H1 (cell line): Measurements from ENCODE around the gene RTKN2. TPM values are rescaled to one million over a fixed set of nuclear protein-coding genes. Genes with fewer than 3 reads are reported as not detected.

Experiments used
- BCL11A ChIP-seq, 2 experiments: IDR thresholded peaks; one replicate each; pipeline ENCODE4 v1.6.1; 2011; ENCODE audit warnings: low read depth in 2 of 2, low read length in 2 of 2, mild to moderate bottlenecking in 2 of 2
- CHD1 ChIP-seq: IDR thresholded peaks from 2 replicates; pipeline ENCODE4 v1.6.1; 2012; ENCODE audit warnings: low read depth, low read length, improper control_type of control experiment
- HDAC2 ChIP-seq, 2 experiments: fragments of 300-600 bp in 1 of 2; sonication (generic) in 1 of 2; IDR thresholded peaks; 2 replicates each; pipeline ENCODE4 v1.6.1; 2011 to 2012; ENCODE audit warnings: low read depth in 2 of 2, low read length in 2 of 2, mild to moderate bottlenecking in 2 of 2, moderate library complexity in 2 of 2, borderline replicate concordance in 1 of 2, inconsistent platforms in 1 of 2
- KDM5A ChIP-seq: fragments of 200-600 bp; IDR thresholded peaks from 2 replicates; pipeline ENCODE4 v1.7.1; 2012; ENCODE audit warnings: mild to moderate bottlenecking, low read length, inconsistent platforms, mixed read lengths
- POLR2AphosphoS5 ChIP-seq: IDR thresholded peaks from 2 replicates; pipeline ENCODE4 v1.6.1; 2011; ENCODE audit warnings: low read depth, low read length
- YY1 ChIP-seq: IDR thresholded peaks from 2 replicates; pipeline ENCODE4 v1.6.1; 2011; ENCODE audit warnings: low read depth, mild to moderate bottlenecking, low read length
- polyA plus RNA-seq, 7 experiments: library from polyadenylated mRNA; depleted of rRNA in 3 of 7; stranded (reverse) in 5 of 7; unstranded in 2 of 7; fragments of >200 nt in 5 of 7; fragments of 200-250 nt in 2 of 7; gene quantifications; 1 replicate in 5 of 7; 2 replicates in 1 of 7; 4 replicates in 1 of 7; pipeline versions ENCODE4 v1.2.1 to v1.2.3, GENCODE V29; 2011 to 2013; ENCODE audit warnings: missing spikeins in 2 of 7, mixed read lengths in 2 of 7
- total RNA-seq: library from RNA; stranded (reverse); fragmentation: NEBNext Ultra II Directional; extraction: Animal tissue kit (Norgen Biotek cat#: 25700); gene quantifications from 2 replicates; pipeline ENCODE4 v1.2.1, GENCODE V29; 2021

Gene RTKN2
- total and polyA plus RNA-seq, 2 of the 8 experiments (the other 6 are each of a cell fraction or from before 2014, with no cell fraction given), result 5.1 to 24.6 TPM

DNA sequence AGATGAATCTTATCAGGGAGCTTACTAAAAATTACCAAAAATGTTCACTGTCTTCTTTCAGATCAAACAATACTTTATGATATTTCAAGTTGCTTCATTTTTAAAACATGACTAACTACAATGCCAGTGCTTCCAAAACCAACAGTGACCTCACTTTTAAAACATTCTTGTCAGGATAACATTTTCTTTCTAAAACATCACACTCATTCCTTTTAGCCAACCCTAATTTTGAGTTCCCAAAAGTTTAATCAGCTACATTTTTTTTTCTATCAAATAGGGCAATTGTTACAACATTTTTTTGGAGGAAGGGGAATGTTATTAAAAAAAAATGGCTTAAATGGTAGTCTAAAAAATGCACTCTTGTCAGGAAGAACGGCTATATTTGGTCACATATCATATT lies 37.3 kb downstream of the RTKN2 start (continued):
- TF ChIP-seq KDM5A (no peak), POLR2AphosphoS5 (no peak), BCL11A (IDR thresholded peaks at IDR 0.05; ENCODE audit: low read depth in 2 of 2, low read length in 2 of 2) (no peak), CHD1 (no peak), YY1 (no peak), HDAC2 (IDR thresholded peaks at IDR 0.05; ENCODE audit: borderline replicate concordance in 1 of 2, low read depth in 2 of 2, low read length in 2 of 2) (no peak)
